ENCODE data around the gene SLC17A7.
"Not testable (repeated sequence)": the region's sequence is repeated elsewhere in the genome, so short reads cannot be mapped to it uniquely, and the experiment has no call there.

The SLC17A7 gene

DNA sequence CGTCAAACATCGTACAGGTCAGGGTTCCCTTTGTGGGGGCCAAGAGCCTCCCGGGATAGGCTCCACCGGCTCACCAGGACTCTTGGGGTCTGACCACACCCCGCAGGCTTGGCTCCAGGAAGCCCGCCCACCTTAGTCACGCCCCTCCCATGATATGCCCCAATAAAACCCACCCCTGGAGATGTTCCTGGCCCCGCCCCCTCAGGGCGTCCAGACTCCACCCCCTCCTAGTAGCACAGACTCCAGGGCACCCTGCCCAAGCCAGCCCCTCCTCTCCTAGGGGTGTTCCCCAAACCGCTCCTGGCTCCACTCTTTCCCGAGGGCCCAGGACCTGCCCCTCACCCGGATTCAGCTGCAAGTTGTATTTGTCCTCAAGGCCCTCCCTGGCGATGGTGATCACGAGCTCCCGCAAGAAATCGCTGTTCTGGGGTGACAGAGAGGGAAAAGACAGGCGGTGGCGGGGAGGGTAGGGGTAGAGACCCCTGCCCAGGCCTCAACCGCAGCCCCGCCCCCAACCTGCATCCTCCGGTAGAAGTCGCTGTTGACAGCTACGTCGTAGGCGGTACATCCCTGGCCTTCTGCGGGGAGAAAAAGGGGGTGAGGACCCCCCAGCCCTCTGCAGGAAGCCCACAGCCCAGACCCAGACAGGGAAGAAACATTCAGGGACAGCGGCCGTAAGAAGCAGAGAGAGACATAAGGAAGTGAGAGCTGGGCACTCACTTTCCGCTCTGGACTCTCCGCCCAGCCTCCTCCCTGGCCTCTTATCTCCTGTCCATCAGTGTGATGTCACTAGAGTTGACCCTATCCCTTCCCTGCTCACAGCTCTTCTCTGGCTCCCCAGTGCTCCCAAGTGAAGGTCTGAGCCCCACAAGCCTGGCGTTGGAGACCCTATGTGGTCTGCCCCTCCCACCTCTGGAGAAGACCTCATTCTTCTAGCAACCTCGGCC lies 6.4 kb upstream of the SLC17A7 start:
- H3K27ac ChIP-seq = peak overlapping the region; percentile 49
- ChIA-PET CTCF (no interaction called here), POLR2A (ENCODE audit: low non-redundant PET) (no interaction called here)
- DNase-seq (ENCODE audit: low spot score) = no peak
- TF ChIP-seq, protein P1, sequence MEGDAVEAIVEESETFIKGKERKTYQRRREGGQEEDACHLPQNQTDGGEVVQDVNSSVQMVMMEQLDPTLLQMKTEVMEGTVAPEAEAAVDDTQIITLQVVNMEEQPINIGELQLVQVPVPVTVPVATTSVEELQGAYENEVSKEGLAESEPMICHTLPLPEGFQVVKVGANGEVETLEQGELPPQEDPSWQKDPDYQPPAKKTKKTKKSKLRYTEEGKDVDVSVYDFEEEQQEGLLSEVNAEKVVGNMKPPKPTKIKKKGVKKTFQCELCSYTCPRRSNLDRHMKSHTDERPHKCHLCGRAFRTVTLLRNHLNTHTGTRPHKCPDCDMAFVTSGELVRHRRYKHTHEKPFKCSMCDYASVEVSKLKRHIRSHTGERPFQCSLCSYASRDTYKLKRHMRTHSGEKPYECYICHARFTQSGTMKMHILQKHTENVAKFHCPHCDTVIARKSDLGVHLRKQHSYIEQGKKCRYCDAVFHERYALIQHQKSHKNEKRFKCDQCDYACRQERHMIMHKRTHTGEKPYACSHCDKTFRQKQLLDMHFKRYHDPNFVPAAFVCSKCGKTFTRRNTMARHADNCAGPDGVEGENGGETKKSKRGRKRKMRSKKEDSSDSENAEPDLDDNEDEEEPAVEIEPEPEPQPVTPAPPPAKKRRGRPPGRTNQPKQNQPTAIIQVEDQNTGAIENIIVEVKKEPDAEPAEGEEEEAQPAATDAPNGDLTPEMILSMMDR (conservative IDR thresholded peaks at IDR 0.05; ENCODE audit: low read depth) = no peak

DNA sequence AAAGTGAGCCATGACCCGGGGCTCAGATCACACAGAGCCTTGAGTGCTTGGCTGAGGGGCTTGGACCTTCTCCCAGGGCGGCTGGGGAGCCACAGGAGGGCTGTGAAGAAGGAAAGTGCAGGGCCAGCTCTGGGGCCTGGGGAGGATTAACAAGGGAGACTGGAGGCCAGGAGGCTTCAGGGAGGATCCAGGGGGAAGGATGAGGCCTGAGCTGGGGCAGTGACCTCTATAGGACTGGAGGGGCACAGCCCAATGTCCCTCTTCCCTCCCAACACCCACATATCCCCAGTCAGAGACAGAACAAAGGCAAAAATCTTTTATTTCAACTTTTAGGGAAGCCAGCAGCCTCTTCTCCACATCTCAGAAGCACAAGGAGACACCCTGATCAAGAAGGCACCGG lies 4.7 kb upstream of the SLC17A7 start:
- POLR2A ChIA-PET (ENCODE audit: low non-redundant PET) = no interaction called here
- DNase-seq (ENCODE audit: low spot score) = no peak
- CTCF ChIA-PET = interaction anchor here (0.6 to 1.6 kb wide), 2 partner anchors 54 to 245 kb away, joined by 3 to 6 read pairs; no protein-coding TSS in a partner anchor

DNA sequence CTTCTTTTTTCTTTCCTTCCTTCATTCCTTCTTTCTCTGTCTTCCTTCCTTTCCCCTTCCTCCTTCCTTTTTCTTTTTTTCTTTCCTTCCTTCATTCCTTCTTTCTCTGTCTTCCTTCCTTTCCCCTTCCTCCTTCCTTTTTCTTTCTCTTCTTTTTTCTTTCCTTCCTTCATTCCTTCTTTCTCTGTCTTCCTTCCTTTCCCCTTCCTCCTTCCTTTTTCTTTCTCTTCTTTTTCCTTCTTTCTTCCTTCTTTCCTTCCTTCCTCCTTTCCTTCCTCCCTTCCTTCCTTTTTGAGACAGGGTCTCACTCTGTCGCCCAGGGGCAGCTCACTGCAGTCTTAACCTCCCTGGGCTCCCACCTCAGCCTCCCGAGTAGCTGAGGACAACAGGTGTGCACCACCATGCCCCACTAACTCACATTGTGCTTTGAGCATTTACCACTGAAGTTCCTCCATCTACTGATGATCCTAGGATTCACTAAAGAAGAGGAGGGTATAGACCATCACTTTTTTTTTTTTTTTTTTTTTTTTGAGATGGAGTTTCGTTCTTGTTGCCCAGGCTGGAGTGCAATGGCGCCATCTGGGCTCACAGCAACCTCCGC lies 2.9 kb upstream of the SLC17A7 start:
- POLR2A ChIA-PET (ENCODE audit: low non-redundant PET) = not testable (repeated sequence)
- H3K27ac ChIP-seq = peak overlapping the region; percentile 84; the same call in 1 of the 2 replicates
- CTCF ChIA-PET = interaction anchor here (0.6 to 1.7 kb wide), 7 partner anchors 48 to 1013 kb away, joined by 3 to 8 read pairs (median 6); no protein-coding TSS in a partner anchor

More for the DNA sequence above, 4.7 kb upstream of the SLC17A7 start:
- H3K27ac ChIP-seq = peak overlapping the region; percentile 49
- TF ChIP-seq, protein P1 (conservative IDR thresholded peaks at IDR 0.05; ENCODE audit: low read depth) = no peak

DNA sequence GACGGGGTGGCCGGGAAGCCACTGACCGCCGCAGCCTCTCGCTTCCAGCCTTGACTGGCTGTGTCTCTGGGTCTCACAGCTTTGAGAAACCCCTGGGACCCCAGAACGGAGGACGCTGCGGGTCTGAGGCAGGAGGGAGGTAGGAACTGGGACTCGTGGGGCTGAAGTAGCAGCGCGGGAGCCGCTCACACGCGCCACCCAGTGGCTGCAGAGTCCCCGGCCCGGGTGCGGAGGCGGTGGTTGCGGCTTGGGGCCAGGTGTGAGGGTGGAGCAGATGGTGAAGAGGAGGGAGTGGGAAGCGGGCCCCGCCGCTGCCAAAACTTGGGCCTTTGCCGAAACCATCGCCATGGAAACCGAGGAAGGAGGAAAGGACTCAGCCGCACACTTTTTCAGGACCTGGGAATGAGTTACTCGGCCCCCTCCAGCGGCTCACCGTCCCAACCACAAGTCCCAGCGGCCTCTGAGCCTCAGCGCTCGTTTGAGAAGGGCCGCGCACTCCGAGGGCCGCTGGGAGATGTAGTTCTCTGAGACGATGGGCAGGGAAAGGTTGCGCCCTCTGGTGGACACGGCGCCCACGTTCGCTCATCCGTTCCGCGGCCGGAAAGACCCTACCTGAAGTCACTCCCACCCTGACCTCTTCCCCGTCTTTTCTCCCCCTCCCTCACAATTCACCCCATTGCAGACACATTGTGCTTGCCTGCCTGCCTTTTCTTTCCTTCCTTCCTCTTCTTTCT lies 2.2 kb upstream of the SLC17A7 start:
- ChIA-PET CTCF (interaction anchor here (0.6 to 1.7 kb wide), 10 partner anchors 23 to 961 kb away, joined by 3 to 6 read pairs (median 3); no protein-coding TSS in a partner anchor), POLR2A (ENCODE audit: low non-redundant PET) (no interaction called here)
- TF ChIP-seq, protein P1 (conservative IDR thresholded peaks at IDR 0.05; ENCODE audit: low read depth) = peak; percentile 96
- peak; percentile 89 for DNase-seq (ENCODE audit: low spot score)
- peak overlapping the region; percentile 84 for H3K27ac ChIP-seq

More for the DNA sequence above, 2.9 kb upstream of the SLC17A7 start:
- not testable (repeated sequence) for DNase-seq (ENCODE audit: low spot score)

DNA sequence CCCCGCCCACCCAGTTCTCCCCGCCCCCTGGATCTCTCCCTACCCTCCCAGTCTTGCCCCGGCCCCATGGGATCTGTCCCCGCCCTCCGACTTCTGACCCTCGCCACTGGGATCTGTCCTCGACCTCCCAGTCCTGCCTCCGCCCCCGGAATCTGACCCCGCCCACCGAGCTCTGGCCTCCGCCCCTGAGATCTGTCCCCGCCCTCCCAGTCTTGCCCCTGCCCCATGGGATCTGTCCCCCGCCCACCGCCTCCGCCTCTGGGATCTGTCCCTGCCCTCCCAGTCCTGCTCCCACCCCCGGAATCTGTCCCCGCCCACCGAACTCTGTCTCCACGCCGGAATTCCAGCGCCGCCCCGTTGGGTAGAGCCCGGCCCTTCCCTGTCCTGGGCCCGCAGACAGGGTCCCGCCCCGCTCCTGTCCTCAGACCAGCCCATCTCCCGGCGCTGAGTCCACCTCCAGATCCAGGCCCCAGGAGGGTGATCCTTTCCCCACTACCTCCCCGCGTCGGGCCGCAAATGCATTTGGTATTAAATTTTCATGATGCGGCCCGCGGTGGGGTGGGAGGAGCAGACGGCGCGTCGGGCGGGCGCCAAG lies 1.5 kb upstream of the SLC17A7 start:
- DNase-seq (ENCODE audit: low spot score) = peak; percentile 86
- ChIA-PET CTCF (interaction anchor here (0.6 to 1.7 kb wide), 9 partner anchors 16 to 961 kb away, joined by 3 to 9 read pairs (median 3); no protein-coding TSS in a partner anchor), POLR2A (ENCODE audit: low non-redundant PET) (no interaction called here)
- TF ChIP-seq, protein P1 (conservative IDR thresholded peaks at IDR 0.05; ENCODE audit: low read depth) = no peak
- H3K27ac ChIP-seq = peak overlapping the region; percentile 84

DNA sequence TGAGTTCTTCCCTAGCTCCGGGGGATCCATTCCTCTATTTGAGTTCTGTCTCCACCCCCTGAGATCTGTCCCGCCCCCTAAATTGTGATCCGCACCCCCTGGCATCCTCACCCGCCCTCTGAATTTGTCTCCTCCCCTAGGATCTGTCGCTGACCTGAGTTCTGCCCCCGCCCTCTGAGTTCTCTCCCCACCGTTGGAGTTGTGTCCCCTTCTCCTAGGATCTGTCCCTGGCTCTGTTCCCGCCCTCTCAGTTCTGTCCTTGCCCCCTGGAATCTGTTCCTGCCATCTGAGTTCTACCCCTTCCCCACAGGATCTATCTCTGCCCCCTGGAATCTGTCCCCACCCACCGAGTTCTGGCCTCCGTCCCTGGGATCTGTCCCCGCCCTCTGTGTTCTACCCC lies 1.0 kb upstream of the SLC17A7 start:
- ChIA-PET CTCF (interaction anchor here (0.9 to 1.2 kb wide), 3 partner anchors 15 to 50 kb away, joined by 3 to 9 read pairs (median 3); no protein-coding TSS in a partner anchor), POLR2A (ENCODE audit: low non-redundant PET) (no interaction called here)
- no peak for DNase-seq (ENCODE audit: low spot score)

More for the DNA sequence above, 1.0 kb upstream of the SLC17A7 start:
- peak overlapping the region; percentile 84 for H3K27ac ChIP-seq
- TF ChIP-seq, protein P1 (conservative IDR thresholded peaks at IDR 0.05; ENCODE audit: low read depth) = no peak
